ENCODE data around the gene CNOT10. TPM values are rescaled to one million over a fixed set of nuclear protein-coding genes. Genes with fewer than 3 reads are reported as not detected.

Gene CNOT10
- total RNA-seq, 2 donors from 2014 or later: 12.5 to 25.3 TPM

DNA sequence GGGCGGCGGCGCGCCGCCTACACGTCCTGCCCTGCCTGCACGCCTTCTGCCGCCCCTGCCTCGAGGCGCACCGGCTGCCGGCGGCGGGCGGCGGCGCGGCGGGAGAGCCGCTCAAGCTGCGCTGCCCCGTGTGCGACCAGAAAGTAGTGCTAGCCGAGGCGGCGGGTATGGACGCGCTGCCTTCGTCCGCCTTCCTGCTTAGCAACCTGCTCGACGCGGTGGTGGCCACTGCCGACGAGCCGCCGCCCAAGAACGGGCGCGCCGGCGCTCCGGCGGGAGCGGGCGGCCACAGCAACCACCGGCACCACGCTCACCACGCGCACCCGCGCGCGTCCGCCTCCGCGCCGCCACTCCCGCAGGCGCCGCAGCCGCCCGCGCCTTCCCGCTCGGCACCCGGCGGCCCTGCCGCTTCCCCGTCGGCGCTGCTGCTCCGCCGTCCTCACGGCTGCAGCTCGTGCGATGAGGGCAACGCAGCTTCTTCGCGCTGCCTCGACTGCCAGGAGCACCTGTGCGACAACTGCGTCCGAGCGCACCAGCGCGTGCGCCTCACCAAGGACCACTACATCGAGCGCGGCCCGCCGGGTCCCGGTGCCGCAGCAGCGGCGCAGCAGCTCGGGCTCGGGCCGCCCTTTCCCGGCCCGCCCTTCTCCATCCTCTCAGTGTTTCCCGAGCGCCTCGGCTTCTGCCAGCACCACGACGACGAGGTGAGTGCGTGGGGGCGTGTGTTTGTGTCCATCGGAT, 133.4 kb downstream of the CNOT10 start:
- peaks cover 26% of the 10 kb centered on the region for H3K27me3 ChIP-seq (replicated peaks; ENCODE audit: insufficient read depth)
- no peaks in the 10 kb centered on the region for H3K9me3 ChIP-seq
- DNase-seq (ENCODE audit: low spot score): no peak
- no peaks in the 10 kb centered on the region for H3K36me3 ChIP-seq
- H3K4me1 ChIP-seq (ENCODE audit: control insufficient read depth in 1 of 2, low read depth in 2 of 2): peaks cover 8 to 34% of the 10 kb centered on the region in 2 donors
- ATAC-seq (ENCODE audit: insufficient number of reproducible peaks, low FRiP score, low read depth): no peak
- no peak overlapping the region for H3K27ac ChIP-seq
- peak overlapping the region; percentile 67 for H3K4me3 ChIP-seq
- TF ChIP-seq, protein P1, sequence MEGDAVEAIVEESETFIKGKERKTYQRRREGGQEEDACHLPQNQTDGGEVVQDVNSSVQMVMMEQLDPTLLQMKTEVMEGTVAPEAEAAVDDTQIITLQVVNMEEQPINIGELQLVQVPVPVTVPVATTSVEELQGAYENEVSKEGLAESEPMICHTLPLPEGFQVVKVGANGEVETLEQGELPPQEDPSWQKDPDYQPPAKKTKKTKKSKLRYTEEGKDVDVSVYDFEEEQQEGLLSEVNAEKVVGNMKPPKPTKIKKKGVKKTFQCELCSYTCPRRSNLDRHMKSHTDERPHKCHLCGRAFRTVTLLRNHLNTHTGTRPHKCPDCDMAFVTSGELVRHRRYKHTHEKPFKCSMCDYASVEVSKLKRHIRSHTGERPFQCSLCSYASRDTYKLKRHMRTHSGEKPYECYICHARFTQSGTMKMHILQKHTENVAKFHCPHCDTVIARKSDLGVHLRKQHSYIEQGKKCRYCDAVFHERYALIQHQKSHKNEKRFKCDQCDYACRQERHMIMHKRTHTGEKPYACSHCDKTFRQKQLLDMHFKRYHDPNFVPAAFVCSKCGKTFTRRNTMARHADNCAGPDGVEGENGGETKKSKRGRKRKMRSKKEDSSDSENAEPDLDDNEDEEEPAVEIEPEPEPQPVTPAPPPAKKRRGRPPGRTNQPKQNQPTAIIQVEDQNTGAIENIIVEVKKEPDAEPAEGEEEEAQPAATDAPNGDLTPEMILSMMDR (IDR thresholded peaks at IDR 0.05): no peak

DNA sequence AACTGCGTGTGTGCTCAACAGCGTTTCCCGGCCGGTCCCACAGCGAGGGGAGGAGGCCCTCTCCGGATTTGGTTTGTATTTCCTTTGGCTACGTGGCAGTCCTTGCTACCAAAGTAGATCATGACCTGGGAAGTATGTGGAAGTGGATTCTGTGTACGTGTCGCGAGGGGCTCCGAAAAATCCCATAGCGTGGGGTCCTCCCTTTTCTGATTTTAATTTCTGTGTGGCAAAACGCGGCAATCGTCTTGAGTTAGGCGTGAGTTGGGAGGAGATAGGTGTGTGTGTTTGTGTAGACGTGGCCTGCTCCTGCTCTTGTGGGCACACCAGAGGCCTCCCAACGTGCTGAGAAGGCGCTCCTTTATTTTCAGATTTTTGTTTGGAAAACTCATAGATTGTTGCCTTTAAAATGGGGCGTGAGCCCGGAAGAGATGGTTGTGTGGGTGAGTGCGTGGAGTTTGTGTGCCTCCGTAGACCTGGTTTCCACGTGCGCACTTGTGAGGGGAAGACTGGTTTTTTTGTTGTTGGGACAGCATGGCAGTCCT, 134.1 kb downstream of the CNOT10 start:
- Histone ChIP-seq H3K4me3 (peak overlapping the region; percentile 67), H3K27me3 (replicated peaks; ENCODE audit: insufficient read depth) (peaks cover 26% of the 10 kb centered on the region)
- no peak for DNase-seq (ENCODE audit: low spot score)

DNA sequence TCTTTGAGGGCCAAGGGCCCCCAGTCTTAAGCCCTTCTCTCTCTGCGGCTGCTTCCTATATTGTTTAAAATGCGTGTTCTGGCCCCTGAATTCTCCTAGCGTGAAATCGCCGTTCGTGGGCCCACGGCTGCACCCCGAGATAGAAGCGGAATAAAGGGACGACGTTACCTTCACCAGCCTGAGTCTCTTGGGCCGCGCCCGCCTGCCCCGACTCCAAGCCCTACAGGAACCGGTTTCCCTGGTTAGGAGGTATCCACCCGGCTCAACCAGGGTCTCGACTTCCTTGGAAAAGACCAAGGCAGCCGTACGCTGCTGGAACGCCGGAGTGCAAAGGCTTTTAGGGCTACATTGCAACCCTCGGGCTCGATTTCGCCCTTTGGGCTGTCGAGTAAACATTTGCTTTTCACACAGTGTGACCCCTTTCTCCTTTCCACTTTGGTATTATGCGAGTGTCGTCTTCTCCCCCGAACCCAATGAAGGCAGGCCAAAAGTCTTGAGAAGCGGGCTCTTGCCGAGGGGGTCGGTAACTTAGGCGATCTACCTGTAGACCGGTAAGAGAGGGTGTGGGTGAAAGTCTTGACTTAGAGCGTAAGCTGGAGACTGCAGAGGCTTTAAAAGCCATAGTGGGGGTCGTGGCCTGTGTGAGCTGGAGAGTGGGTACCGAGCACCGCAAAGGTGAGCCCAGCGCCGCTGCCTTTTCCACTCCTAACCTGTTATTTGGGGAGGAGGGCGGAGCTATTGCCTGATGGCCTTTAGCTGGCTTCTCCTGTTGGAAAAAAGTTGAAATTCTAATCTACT, 134.8 kb downstream of the CNOT10 start:
- no peak overlapping the region for H3K4me3 ChIP-seq
- DNase-seq (ENCODE audit: low spot score) (no peak), ATAC-seq (ENCODE audit: insufficient number of reproducible peaks, low FRiP score, low read depth) (no peak)
- H3K27ac ChIP-seq: no peak overlapping the region
- H3K36me3 ChIP-seq: no peaks in the 10 kb centered on the region
- peaks cover 26% of the 10 kb centered on the region for H3K27me3 ChIP-seq (replicated peaks; ENCODE audit: insufficient read depth)
- no peaks in the 10 kb centered on the region for H3K9me3 ChIP-seq
- peaks cover 8 to 34% of the 10 kb centered on the region in 2 donors for H3K4me1 ChIP-seq (ENCODE audit: control insufficient read depth in 1 of 2, low read depth in 2 of 2)
- TF ChIP-seq, protein P1 (IDR thresholded peaks at IDR 0.05): no peak

More for the DNA sequence above, 134.1 kb downstream of the CNOT10 start:
- no peaks in the 10 kb centered on the region for H3K9me3 ChIP-seq
- ATAC-seq (ENCODE audit: insufficient number of reproducible peaks, low FRiP score, low read depth): no peak
- no peak overlapping the region for H3K27ac ChIP-seq
- TF ChIP-seq, protein P1 (IDR thresholded peaks at IDR 0.05): no peak
- peaks cover 8 to 34% of the 10 kb centered on the region in 2 donors for H3K4me1 ChIP-seq (ENCODE audit: control insufficient read depth in 1 of 2, low read depth in 2 of 2)
- H3K36me3 ChIP-seq: no peaks in the 10 kb centered on the region

DNA sequence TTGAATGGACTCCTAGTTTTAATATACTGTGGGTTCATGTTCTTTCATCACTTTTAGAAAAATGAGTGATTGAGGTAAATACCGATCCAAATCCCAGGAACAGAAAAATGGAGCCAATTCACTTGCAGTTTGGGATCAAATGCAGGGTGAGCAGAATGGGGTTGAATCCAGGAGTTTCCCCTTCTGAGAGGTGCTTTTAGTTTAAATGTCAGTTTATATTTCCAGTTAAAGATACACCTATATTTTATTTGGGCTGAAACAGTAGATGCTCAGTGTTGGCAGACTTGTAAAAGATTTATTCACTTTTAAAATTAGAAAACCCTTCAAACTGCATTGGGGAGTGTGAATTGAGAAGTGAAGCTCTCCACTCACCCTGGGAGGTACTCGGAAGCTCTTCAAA, 135.4 kb downstream of the CNOT10 start:
- no peak for DNase-seq (ENCODE audit: low spot score)
- H3K9me3 ChIP-seq: no peaks in the 10 kb centered on the region
- no peak for ATAC-seq (ENCODE audit: insufficient number of reproducible peaks, low FRiP score, low read depth)
- no peak overlapping the region for H3K27ac ChIP-seq
- peaks cover 8 to 34% of the 10 kb centered on the region in 2 donors for H3K4me1 ChIP-seq (ENCODE audit: control insufficient read depth in 1 of 2, low read depth in 2 of 2)
- TF ChIP-seq, protein P1 (IDR thresholded peaks at IDR 0.05): no peak
- H3K36me3 ChIP-seq: no peaks in the 10 kb centered on the region
- H3K27me3 ChIP-seq (replicated peaks; ENCODE audit: insufficient read depth): peaks cover 26% of the 10 kb centered on the region
- H3K4me3 ChIP-seq: no peak overlapping the region

Data from thoracic aorta (tissue), 2 donors.